Measurements from ENCODE around the gene NCF2.
A peak's percentile ranks its signal among the peaks of the same experiment; 100 is the strongest.

The NCF2 gene

GRCh38 chr1:183609759-183610452 is 19.6 kb upstream of the NCF2 start:
- no peak for DNase-seq

- DNase-seq: peak; percentile 69
These were observed 19.1 kb upstream of the NCF2 start for GRCh38 chr1:183609313-183609712.

- DNase-seq: no peak
These were observed 17.2 kb upstream of the NCF2 start for GRCh38 chr1:183607322-183607980.

- DNase-seq: no peak
These were observed 15.6 kb upstream of the NCF2 start for GRCh38 chr1:183605904-183606303.

GRCh38 chr1:183604815-183605214 is 14.6 kb upstream of the NCF2 start:
- no peak for DNase-seq

GRCh38 chr1:183604038-183604808 is 14.0 kb upstream of the NCF2 start:
- peak; percentile 17 for DNase-seq

GRCh38 chr1:183602510-183602909 is 12.3 kb upstream of the NCF2 start:
- no peak for DNase-seq

GRCh38 chr1:183600634-183601033 is 10.4 kb upstream of the NCF2 start:
- DNase-seq: no peak

GRCh38 chr1:183600136-183600535 is 9.9 kb upstream of the NCF2 start:
- DNase-seq: no peak

- peak; percentile 37 for DNase-seq
These were observed 8.1 kb upstream of the NCF2 start for GRCh38 chr1:183598386-183598785.

- no peak for DNase-seq
These were observed 7.5 kb upstream of the NCF2 start for GRCh38 chr1:183597656-183598347.

- no peak for DNase-seq
These were observed 6.2 kb upstream of the NCF2 start for GRCh38 chr1:183596500-183596899.

- DNase-seq: no peak
These were observed 5.3 kb upstream of the NCF2 start for GRCh38 chr1:183595537-183595936.

- DNase-seq: peak; percentile 76
These were observed 3.1 kb upstream of the NCF2 start for GRCh38 chr1:183593356-183593755.

GRCh38 chr1:183592733-183593132 is 2.5 kb upstream of the NCF2 start:
- DNase-seq: no peak

- DNase-seq: peak; percentile 29
These were observed 400 bp downstream of the NCF2 start for GRCh38 chr1:183589874-183590243.

GRCh38 chr1:183589384-183589783 is 875 bp downstream of the NCF2 start:
- no peak for DNase-seq

GRCh38 chr1:183588827-183589226 is 1.4 kb downstream of the NCF2 start:
- no peak for DNase-seq

GRCh38 chr1:183586926-183587325 is 3.3 kb downstream of the NCF2 start:
- DNase-seq: no peak

GRCh38 chr1:183586455-183586854 is 3.8 kb downstream of the NCF2 start:
- DNase-seq: no peak

- no peak for DNase-seq
These were observed 5.2 kb downstream of the NCF2 start for GRCh38 chr1:183585038-183585437.

- no peak for DNase-seq
These were observed 6.1 kb downstream of the NCF2 start for GRCh38 chr1:183584147-183584546.

- DNase-seq: no peak
These were observed 6.8 kb downstream of the NCF2 start for GRCh38 chr1:183583466-183583865.
